Tibial artery (tissue), 4 donors: ENCODE measurements around the gene PAQR4.
A peak's percentile ranks its signal among the peaks of the same experiment; 100 is the strongest.

Source experiments
- DNase-seq, 2 donors: peaks; one replicate each; pipeline ENCODE4 v3.0.0-alpha.2; 2019
- H3K27ac ChIP-seq, 2 donors: fragments of 200-600 bp; sonication (generic) in 1 of 2; 1 replicate in 1 of 2; 2 replicates in 1 of 2; pipeline ENCODE4 v1.5.1; 2018 to 2019; ENCODE audit warnings: mild to moderate bottlenecking in 1 of 2
- H3K27me3 ChIP-seq, 2 donors: fragments of 200-600 bp; sonication (generic) in 1 of 2; one replicate each; pipeline versions ENCODE4 v1.5.1 to v1.6.0; 2016 to 2019
- H3K36me3 ChIP-seq, 3 donors: fragments of 200-600 bp; sonication (generic) in 2 of 3; one replicate each; pipeline ENCODE4 v1.5.1; 2016 to 2019; ENCODE audit warnings: mild to moderate bottlenecking in 2 of 3
- H3K4me1 ChIP-seq, 4 donors: fragments of 200-600 bp; sonication (generic) in 2 of 4; 1 replicate in 3 of 4; 2 replicates in 1 of 4; pipeline ENCODE4 v1.5.1; 2016 to 2019
- H3K4me3 ChIP-seq, 2 donors: fragments of 200-600 bp; sonication (generic) in 1 of 2; 1 replicate in 1 of 2; 2 replicates in 1 of 2; pipeline ENCODE4 v1.5.1; 2018 to 2019; ENCODE audit warnings: mild to moderate bottlenecking in 2 of 2
- H3K9me3 ChIP-seq, 3 donors: fragments of 200-600 bp; sonication (generic) in 1 of 3; one replicate each; pipeline ENCODE4 v1.5.1; 2016 to 2019
- intact Hi-C: fragments of 100-400 bp; cut with DNase I; formaldehyde crosslinking; loops from one replicate; pipeline ENCODE4 v1.15.0; 2023; ENCODE audit warnings: low total_unique reads
- TF ChIP-seq, protein P1 (sequence below), 2 experiments: fragments of 200-600 bp in 1 of 2; fragments of 450-650 bp in 1 of 2; IDR thresholded peaks; one replicate each; pipeline ENCODE4 v1.5.1; 2017 to 2019; ENCODE audit warnings: antibody characterized with exemption in 2 of 2, mild to moderate bottlenecking in 1 of 2, moderate library complexity in 1 of 2

Gene PAQR4

DNA sequence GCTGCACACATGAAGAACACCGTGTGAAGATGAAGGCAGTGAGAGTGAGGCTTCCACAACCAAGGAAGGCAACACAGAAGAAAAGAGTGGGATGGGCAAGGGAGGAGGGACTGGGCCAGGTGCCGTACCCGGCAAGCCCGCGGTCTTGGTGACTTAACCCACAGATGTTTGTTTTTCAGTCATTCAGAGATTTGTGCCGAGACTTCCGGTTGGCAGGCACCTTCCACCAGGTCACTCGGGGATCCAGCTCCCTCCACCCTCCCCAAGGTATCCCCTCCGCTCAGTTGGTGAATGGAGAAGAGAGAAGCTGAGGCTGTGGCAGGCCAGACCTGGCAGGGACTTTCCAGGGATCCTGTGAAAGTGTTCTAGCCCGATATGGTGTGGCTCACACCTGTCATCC, 9.9 kb upstream of the PAQR4 start:
- Histone ChIP-seq H3K27ac (no peak overlapping the region), H3K4me1 (peaks cover 5 to 18% (median 15%) of the 10 kb centered on the region in 4 donors), H3K36me3 (no peaks in the 10 kb centered on the region), H3K9me3 (no peaks in the 10 kb centered on the region), H3K27me3 (peaks cover 10 to 84% of the 10 kb centered on the region in 2 donors), H3K4me3 (no peak overlapping the region)
- TF ChIP-seq, protein P1, sequence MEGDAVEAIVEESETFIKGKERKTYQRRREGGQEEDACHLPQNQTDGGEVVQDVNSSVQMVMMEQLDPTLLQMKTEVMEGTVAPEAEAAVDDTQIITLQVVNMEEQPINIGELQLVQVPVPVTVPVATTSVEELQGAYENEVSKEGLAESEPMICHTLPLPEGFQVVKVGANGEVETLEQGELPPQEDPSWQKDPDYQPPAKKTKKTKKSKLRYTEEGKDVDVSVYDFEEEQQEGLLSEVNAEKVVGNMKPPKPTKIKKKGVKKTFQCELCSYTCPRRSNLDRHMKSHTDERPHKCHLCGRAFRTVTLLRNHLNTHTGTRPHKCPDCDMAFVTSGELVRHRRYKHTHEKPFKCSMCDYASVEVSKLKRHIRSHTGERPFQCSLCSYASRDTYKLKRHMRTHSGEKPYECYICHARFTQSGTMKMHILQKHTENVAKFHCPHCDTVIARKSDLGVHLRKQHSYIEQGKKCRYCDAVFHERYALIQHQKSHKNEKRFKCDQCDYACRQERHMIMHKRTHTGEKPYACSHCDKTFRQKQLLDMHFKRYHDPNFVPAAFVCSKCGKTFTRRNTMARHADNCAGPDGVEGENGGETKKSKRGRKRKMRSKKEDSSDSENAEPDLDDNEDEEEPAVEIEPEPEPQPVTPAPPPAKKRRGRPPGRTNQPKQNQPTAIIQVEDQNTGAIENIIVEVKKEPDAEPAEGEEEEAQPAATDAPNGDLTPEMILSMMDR (IDR thresholded peaks at IDR 0.05), result no peak
- no peak for DNase-seq
- intact Hi-C loops, result no loop called here

- H3K9me3 ChIP-seq, result no peaks in the 10 kb centered on the region
- no peaks in the 10 kb centered on the region for H3K36me3 ChIP-seq
- TF ChIP-seq, protein P1 (IDR thresholded peaks at IDR 0.05), result no peak
- DNase-seq, result no peak
- H3K27ac ChIP-seq, result no peak overlapping the region
- H3K4me3 ChIP-seq, result no peak overlapping the region
- H3K4me1 ChIP-seq, result peaks cover 8 to 30% (median 25%) of the 10 kb centered on the region in 4 donors
- H3K27me3 ChIP-seq, result peaks cover 11 to 84% of the 10 kb centered on the region in 2 donors
- intact Hi-C loops, result no loop called here
Measured at GRCh38 chr16:2960183-2961010, 8.8 kb upstream of the PAQR4 start.

DNA sequence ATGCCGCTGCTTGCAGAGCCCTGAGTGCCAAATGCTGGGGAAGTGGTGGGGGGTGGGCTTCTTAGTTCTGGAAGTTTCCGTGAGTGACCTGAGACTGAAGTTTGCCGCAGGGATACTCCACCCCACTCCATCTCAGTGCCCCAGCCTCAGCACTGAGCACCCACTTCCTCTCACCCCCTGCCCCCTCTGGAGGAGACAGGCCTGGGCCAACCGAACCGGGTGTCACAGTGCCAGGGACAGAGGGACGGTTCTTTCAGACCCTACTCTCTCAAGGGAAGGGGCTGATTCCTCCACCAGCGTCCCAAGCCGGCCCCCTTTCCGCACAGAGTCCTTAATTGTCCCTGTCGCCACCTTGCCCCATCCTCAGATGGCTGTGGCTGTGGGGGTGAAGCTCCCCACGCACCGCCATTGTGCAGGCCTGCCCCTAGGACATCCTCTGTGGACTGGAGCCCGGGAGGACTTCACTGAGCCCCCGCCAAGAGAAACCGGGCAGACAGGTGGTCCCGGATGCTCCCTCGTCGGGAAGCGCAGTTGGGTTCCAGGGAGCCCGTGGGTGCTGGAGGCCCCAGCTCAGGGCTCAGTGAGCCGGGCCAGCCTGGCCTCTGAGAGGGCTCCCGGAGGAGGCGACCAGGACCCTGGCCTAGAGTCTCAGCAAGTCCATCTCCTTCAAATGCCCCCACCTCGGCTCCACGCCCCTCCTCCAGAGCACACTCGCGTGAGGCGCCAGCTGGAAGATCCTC, 6.6 kb upstream of the PAQR4 start:
- TF ChIP-seq, protein P1 (IDR thresholded peaks at IDR 0.05), result no peak
- H3K27me3 ChIP-seq, result peaks cover 18 to 88% of the 10 kb centered on the region in 2 donors
- intact Hi-C loops, result no loop called here
- H3K4me1 ChIP-seq, result peaks cover 8 to 46% (median 35%) of the 10 kb centered on the region in 4 donors
- H3K27ac ChIP-seq, result no peak overlapping the region
- no peak overlapping the region for H3K4me3 ChIP-seq
- H3K9me3 ChIP-seq, result no peaks in the 10 kb centered on the region
- DNase-seq, result no peak
- H3K36me3 ChIP-seq, result no peaks in the 10 kb centered on the region

DNA sequence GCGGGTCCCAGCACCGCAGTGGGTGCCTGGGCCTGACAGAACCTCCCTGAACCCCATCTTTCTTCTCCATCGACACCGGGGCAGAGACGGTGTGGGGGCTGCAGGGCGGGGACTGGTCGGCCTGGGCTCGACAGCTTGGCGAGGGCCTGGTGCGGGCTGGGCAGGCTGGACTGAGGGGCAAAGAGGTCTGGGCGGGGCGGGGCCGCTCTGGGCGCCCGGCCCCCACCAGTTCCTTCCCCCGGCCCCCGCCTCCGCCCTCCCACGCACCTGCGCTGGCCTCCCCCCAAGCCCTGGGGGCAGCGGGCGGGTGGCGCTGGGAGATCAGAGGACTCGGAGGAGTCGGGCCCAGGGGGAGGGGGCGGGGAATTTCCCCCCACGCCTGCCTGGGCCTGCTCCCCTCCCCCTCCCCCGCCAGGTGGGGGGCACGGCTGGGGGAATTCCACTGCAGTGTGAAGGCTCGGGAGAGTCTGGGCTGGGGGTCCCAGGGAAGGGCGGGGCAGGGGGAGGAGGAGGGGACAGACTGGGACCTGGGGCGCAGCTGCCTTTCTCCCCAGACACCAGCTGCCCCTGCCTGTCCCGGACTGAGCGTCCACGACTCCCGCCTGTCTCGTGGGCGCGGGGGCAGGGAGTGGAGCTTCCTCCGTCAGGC, 6.0 kb upstream of the PAQR4 start:
- TF ChIP-seq, protein P1 (IDR thresholded peaks at IDR 0.05), result no peak
- Histone ChIP-seq H3K9me3 (no peaks in the 10 kb centered on the region), H3K36me3 (no peaks in the 10 kb centered on the region), H3K27ac (no peak overlapping the region), H3K4me3 (peak overlapping the region in 1 of 2 donors; percentile 24), H3K4me1 (peaks cover 8 to 53% (median 36%) of the 10 kb centered on the region in 4 donors), H3K27me3 (peaks cover 18 to 92% of the 10 kb centered on the region in 2 donors)
- intact Hi-C loops, result no loop called here
- no peak for DNase-seq

GRCh38 chr16:2963723-2964474, 5.2 kb upstream of the PAQR4 start, which contains the start of gene KREMEN2:
TSS of gene KREMEN2 (plus strand) at chr16:2964275. CDS start at chr16:2964521, 246 bp downstream.
- Histone ChIP-seq H3K4me3 (peak within 1 kb of the TSS in 1 of 2 donors; percentile 24), H3K4me1 (peaks cover 8 to 60% (median 43%) of the 10 kb centered on the region in 4 donors), H3K9me3 (no peaks in the 10 kb centered on the region), H3K27me3 (peaks cover 18 to 96% of the 10 kb centered on the region in 2 donors), H3K27ac (no peak within 1 kb of the TSS), H3K36me3 (no peaks in the 10 kb centered on the region)
- TF ChIP-seq, protein P1 (IDR thresholded peaks at IDR 0.05), result no peak
- intact Hi-C loops, result no loop called here
- DNase-seq, result no peak
